Endothelial cell of umbilical vein (primary cell): ENCODE results near the gene CKAP5.

Experiments
- EZH2 ChIP-seq: IDR thresholded peaks from 2 replicates; pipeline ENCODE4 v1.6.1; 2012; ENCODE audit warnings: borderline replicate concordance, low read depth, mild to moderate bottlenecking, moderate library complexity, low read length, inconsistent platforms; ENCODE audit not compliant: severe bottlenecking
- FOS ChIP-seq: IDR thresholded peaks from 2 replicates; pipeline ENCODE4 v1.6.1; 2011; ENCODE audit warnings: mild to moderate bottlenecking, low read length, moderate library complexity, borderline replicate concordance; ENCODE audit not compliant: insufficient read depth
- GATA2 ChIP-seq: IDR thresholded peaks from 2 replicates; pipeline ENCODE4 v1.7.0; 2011; ENCODE audit warnings: low read depth, mild to moderate bottlenecking, moderate library complexity, mixed read lengths, low read length; ENCODE audit not compliant: insufficient read length, insufficient read depth
- JUN ChIP-seq: IDR thresholded peaks from 2 replicates; pipeline ENCODE4 v1.6.1; 2011; ENCODE audit warnings: borderline replicate concordance, low read depth; ENCODE audit not compliant: insufficient read length, insufficient read depth
- POLR2A ChIP-seq: IDR thresholded peaks from 2 replicates; pipeline ENCODE4 v1.6.1; 2012; ENCODE audit warnings: low read depth, mild to moderate bottlenecking, control low read depth, low read length
- POLR2AphosphoS5 ChIP-seq: IDR thresholded peaks from 2 replicates; pipeline ENCODE4 v1.6.1; 2012; ENCODE audit warnings: low read depth, mild to moderate bottlenecking, control low read depth, low read length, moderate library complexity; ENCODE audit not compliant: insufficient read depth
- TF ChIP-seq, protein P1 (sequence below), 2 donors: IDR thresholded peaks; 1 replicate in 1 of 2; 2 replicates in 1 of 2; pipeline ENCODE4 v1.5.1; 2011; ENCODE audit warnings: low read length in 2 of 2, mild to moderate bottlenecking in 2 of 2, moderate library complexity in 2 of 2, control low read depth in 1 of 2, inconsistent platforms in 1 of 2, low read depth in 1 of 2; ENCODE audit not compliant: insufficient read depth in 1 of 2; ENCODE audit errors: extremely low read depth in 1 of 2
- TF ChIP-seq, protein P2 (sequence below): IDR thresholded peaks from 2 replicates; pipeline ENCODE4 v1.6.1; 2011; ENCODE audit not compliant: insufficient read depth, insufficient read length

DNA sequence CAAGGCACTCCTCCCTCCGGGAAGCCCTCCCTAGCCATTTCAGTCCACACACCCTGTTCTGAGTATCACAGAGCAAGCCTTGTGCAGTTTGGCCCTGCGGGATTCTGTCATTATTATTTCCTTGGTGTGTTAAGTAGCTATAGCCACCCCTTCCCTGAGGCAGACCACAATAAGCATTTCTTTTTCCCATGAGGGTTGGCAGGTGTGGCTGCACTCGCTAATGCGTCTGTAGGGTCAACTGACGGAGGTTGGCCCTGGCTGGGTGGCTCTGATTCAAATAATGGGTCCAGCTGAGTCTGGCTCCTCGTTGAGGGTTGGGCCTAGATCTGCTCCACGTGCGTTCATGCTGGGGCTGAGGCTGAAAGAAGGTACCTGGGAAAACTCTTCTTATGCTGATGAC lies 122.0 kb downstream of the CKAP5 start:
- TF ChIP-seq, protein P1, sequence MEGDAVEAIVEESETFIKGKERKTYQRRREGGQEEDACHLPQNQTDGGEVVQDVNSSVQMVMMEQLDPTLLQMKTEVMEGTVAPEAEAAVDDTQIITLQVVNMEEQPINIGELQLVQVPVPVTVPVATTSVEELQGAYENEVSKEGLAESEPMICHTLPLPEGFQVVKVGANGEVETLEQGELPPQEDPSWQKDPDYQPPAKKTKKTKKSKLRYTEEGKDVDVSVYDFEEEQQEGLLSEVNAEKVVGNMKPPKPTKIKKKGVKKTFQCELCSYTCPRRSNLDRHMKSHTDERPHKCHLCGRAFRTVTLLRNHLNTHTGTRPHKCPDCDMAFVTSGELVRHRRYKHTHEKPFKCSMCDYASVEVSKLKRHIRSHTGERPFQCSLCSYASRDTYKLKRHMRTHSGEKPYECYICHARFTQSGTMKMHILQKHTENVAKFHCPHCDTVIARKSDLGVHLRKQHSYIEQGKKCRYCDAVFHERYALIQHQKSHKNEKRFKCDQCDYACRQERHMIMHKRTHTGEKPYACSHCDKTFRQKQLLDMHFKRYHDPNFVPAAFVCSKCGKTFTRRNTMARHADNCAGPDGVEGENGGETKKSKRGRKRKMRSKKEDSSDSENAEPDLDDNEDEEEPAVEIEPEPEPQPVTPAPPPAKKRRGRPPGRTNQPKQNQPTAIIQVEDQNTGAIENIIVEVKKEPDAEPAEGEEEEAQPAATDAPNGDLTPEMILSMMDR (IDR thresholded peaks at IDR 0.05; ENCODE audit: extremely low read depth in 1 of 2, insufficient read depth in 1 of 2, low read depth in 1 of 2, low read length in 2 of 2), result no peak
- TF ChIP-seq EZH2 (no peak), GATA2 (no peak), POLR2AphosphoS5 (no peak), FOS (no peak), JUN (no peak), POLR2A (no peak)
- TF ChIP-seq, protein P2, sequence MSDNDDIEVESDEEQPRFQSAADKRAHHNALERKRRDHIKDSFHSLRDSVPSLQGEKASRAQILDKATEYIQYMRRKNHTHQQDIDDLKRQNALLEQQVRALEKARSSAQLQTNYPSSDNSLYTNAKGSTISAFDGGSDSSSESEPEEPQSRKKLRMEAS, result no peak
